GM23338 (cell line): ENCODE measurements around the gene DPYD.

Source experiments
- CREB1 ChIP-seq: fragments of 250-450 bp; sonication (Bioruptor Pico); IDR thresholded peaks from 2 replicates; pipeline ENCODE4 v1.5.0; 2020; ENCODE audit warnings: low read depth, mild to moderate bottlenecking, moderate library complexity
- EZH2 ChIP-seq: fragments of 200-600 bp; sonication (generic); IDR thresholded peaks from one replicate; pipeline ENCODE4 v1.8.0; 2017; ENCODE audit warnings: antibody characterized with exemption, mild to moderate bottlenecking, low read depth; ENCODE audit not compliant: unreplicated experiment
- POLR2AphosphoS5 ChIP-seq: IDR thresholded peaks from 2 replicates; pipeline ENCODE4 v1.6.1; 2016; ENCODE audit warnings: antibody characterized with exemption, low read depth
- ZNF331 ChIP-seq: fragments of 250-450 bp; sonication (Bioruptor Pico); IDR thresholded peaks from 2 replicates; pipeline ENCODE4 v1.5.0; 2020; ENCODE audit warnings: low read depth, mild to moderate bottlenecking, moderate library complexity
- TF ChIP-seq, protein P1 (sequence below), 2 experiments: fragments of 200-600 bp in 1 of 2; sonication (generic) in 1 of 2; conservative IDR thresholded peaks; 2 replicates each; pipeline versions ENCODE4 v1.5.1 to v1.6.1; 2016 to 2017; ENCODE audit warnings: antibody characterized with exemption in 2 of 2, low read depth in 2 of 2, mild to moderate bottlenecking in 2 of 2, moderate library complexity in 1 of 2

DNA sequence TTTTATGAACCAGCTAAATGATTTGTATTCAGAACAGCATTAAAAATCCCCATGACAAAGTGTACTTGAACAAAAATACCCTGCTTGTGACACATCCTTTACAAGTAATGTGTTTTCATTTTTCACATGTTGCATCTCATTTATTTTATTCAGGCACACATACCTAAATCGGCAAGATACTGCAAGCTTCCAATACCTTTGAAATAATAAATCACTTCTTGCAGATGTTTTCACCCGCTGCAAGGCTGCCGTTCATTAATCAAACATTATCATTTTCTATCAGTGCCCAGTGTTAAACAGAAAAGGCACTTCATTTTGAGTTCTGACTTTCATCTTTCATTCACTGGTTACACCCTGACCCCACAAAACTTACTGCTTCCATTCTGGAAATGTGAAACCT is 269.6 kb downstream of the DPYD start:
- TF ChIP-seq, protein P1, sequence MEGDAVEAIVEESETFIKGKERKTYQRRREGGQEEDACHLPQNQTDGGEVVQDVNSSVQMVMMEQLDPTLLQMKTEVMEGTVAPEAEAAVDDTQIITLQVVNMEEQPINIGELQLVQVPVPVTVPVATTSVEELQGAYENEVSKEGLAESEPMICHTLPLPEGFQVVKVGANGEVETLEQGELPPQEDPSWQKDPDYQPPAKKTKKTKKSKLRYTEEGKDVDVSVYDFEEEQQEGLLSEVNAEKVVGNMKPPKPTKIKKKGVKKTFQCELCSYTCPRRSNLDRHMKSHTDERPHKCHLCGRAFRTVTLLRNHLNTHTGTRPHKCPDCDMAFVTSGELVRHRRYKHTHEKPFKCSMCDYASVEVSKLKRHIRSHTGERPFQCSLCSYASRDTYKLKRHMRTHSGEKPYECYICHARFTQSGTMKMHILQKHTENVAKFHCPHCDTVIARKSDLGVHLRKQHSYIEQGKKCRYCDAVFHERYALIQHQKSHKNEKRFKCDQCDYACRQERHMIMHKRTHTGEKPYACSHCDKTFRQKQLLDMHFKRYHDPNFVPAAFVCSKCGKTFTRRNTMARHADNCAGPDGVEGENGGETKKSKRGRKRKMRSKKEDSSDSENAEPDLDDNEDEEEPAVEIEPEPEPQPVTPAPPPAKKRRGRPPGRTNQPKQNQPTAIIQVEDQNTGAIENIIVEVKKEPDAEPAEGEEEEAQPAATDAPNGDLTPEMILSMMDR (conservative IDR thresholded peaks at IDR 0.05; ENCODE audit: low read depth in 2 of 2), result no peak
- no peak for TF ChIP-seq EZH2
- TF ChIP-seq POLR2AphosphoS5, result no peak
- TF ChIP-seq CREB1, result no peak
- TF ChIP-seq ZNF331, result no peak
